A549 treated with AZD2906 at 1 μM for 4 hours (cell line): ENCODE results near the gene CXCL12. TPM values are rescaled to one million over a fixed set of nuclear protein-coding genes. Genes with fewer than 3 reads are reported as not detected.

ENCODE experiments used
- total RNA-seq: library from RNA; stranded (reverse); fragments of 200-300 nt; extraction: Qiagen RNA extraction; gene quantifications from 5 replicates; pipeline ENCODE4 v1.2.3, GENCODE V29; 2022

Gene CXCL12
- 0.08 to 0.25 TPM (median 0.19 TPM) in 5 replicates for total RNA-seq

DNA sequence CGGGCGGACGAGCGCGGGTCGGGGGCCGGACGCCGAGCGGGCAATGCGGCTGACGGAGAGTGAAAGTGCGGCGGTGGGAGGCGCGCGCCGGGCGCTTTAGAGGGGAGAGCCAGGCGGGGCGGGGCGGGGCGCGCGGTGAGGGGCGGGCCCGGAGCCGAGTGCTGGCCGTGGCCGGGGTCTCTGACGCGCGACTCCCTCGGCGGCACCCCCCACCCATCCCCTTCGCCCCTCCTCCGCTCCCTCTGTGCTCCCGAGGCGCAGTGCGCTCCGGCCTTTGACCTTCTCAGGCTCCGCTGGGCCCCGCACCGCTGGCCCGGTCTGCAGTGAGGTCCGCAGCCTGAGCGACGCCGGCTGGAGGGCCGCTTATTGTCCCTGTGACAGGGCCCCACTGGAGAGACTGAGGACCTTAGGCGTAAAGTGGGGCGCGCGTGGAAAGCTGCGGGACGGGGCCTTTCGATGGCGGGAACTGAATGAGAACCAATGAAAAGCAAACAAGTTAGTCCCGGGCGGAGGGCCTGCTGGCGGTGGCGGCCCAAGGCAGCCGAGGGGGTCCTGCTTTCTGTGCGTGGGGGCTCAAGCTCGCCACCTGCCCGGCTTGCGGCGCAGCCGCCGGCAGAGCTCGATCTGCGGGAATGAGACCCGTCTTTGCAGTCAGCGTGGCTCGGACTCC, at the start of gene CXCL12:
TSS of gene CXCL12 (minus strand) at position 72 of the 670 bp plus-strand sequence. CDS start 92 bp downstream, outside the sequence.

